AG04449 (cell line): Measurements from ENCODE around the gene TNK2.
"Not testable (repeated sequence)": the region's sequence is repeated elsewhere in the genome, so short reads cannot be mapped to it uniquely, and the experiment has no call there.

Source experiments
- CTCF ChIA-PET: fragments of 350-600 bp; formaldehyde crosslinking; extraction: SDS; loops from one replicate; lab custom pipeline; 2021; ENCODE audit warnings: antibody characterized with exemption; lab: Yijun Ruan, JAX
- POLR2A ChIA-PET: fragments of 400-600, 350-600 bp; formaldehyde crosslinking; extraction: SDS; loops from one replicate; lab custom pipeline; 2020; ENCODE audit warnings: antibody characterized with exemption, inconsistent platforms; lab: Yijun Ruan, JAX
- DNase-seq: peaks from one replicate; pipeline ENCODE4 v3.0.0-alpha.2; 2010; ENCODE audit warnings: low read depth, low spot score
- H3K4me3 ChIP-seq: 2 replicates; pipeline ENCODE4 v1.5.1; 2011; ENCODE audit warnings: low read depth, mild to moderate bottlenecking, control low read depth, low read length
- TF ChIP-seq, protein P1 (sequence below): IDR thresholded peaks from one replicate; pipeline ENCODE4 v1.5.1; 2011; ENCODE audit warnings: mild to moderate bottlenecking, moderate library complexity, low read length, control low read depth, inconsistent platforms; ENCODE audit not compliant: insufficient read depth; ENCODE audit errors: missing control alignments

The TNK2 gene

GRCh38 chr3:195873971-195874370 lies 34.4 kb downstream of the TNK2 start:
- ChIA-PET POLR2A (no interaction called here), CTCF (interaction anchor here (1.0 kb wide), 1 partner anchor 11 kb away, joined by 3 read pairs; no protein-coding TSS in a partner anchor)
- no peak for DNase-seq
- no peak overlapping the region for H3K4me3 ChIP-seq
- TF ChIP-seq, protein P1, sequence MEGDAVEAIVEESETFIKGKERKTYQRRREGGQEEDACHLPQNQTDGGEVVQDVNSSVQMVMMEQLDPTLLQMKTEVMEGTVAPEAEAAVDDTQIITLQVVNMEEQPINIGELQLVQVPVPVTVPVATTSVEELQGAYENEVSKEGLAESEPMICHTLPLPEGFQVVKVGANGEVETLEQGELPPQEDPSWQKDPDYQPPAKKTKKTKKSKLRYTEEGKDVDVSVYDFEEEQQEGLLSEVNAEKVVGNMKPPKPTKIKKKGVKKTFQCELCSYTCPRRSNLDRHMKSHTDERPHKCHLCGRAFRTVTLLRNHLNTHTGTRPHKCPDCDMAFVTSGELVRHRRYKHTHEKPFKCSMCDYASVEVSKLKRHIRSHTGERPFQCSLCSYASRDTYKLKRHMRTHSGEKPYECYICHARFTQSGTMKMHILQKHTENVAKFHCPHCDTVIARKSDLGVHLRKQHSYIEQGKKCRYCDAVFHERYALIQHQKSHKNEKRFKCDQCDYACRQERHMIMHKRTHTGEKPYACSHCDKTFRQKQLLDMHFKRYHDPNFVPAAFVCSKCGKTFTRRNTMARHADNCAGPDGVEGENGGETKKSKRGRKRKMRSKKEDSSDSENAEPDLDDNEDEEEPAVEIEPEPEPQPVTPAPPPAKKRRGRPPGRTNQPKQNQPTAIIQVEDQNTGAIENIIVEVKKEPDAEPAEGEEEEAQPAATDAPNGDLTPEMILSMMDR = no peak

DNA sequence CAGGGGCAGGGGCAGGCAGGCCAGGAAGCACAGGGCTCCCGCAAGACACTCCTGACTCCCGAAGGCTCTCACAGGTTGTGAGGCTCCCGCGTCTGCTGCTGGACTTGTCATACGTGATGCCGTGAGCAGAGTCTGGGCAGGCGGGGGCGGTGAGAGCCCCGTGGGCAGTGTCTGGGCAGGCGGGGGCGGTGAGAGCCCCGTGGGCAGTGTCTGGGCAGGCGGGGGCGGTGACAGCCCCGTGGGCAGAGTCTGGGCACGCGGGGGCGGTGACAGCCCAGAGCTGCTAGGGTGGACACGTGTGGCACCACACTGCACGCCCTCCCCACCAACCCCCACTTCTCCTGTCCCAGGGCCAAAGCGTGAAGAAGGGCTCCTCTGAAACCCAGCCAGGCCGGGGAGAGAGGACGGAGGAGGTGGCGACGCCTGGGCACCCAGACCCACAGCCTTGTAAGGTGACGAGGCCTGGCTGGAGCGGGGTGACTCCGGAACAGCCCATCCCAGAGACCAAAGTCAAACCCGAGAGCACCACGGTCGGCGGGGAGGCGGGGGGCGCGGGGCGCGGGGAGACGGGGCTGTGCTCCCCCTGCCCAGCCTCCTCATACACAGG lies 35.0 kb downstream of the TNK2 start:
- ChIA-PET CTCF (interaction anchor here (1.0 to 2.7 kb wide), 5 partner anchors 10 to 23 kb away, joined by 3 to 31 read pairs (median 5); no protein-coding TSS in a partner anchor), POLR2A (no interaction called here)
- no peak for DNase-seq
- TF ChIP-seq, protein P1 = no peak
- H3K4me3 ChIP-seq = no peak overlapping the region

DNA sequence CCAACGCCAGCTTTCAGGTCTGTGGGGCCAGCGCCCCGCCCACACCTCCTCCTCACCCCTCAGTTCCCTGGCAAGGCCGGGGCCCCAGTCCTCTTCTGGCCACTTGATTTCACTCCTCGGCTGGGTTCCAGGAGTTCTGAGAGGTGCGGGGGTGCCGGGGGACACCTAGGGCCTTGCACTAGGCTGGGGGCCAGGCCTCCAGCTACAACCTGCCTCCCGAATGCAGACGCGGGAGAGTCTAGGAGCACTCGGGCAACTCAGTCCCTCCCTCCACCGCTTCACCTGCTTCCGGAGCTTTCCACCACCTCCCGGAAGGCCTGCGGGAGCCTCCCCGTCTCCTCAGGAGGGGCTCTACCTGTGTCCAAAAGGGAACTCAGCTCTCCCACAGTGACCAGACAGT lies 35.6 kb downstream of the TNK2 start:
- TF ChIP-seq, protein P1 = no peak
- ChIA-PET CTCF (interaction anchor here (1.1 to 3.1 kb wide), 6 partner anchors 11 to 42 kb away, joined by 3 to 31 read pairs (median 6); no protein-coding TSS in a partner anchor), POLR2A (no interaction called here)
- no peak for DNase-seq
- H3K4me3 ChIP-seq = no peak overlapping the region

GRCh38 chr3:195872097-195872496 lies 36.3 kb downstream of the TNK2 start:
- CTCF ChIA-PET = interaction anchor here (0.9 to 3.1 kb wide), 8 partner anchors 9 to 43 kb away, joined by 3 to 31 read pairs (median 6); no protein-coding TSS in a partner anchor
- H3K4me3 ChIP-seq = no peak overlapping the region
- POLR2A ChIA-PET = no interaction called here
- TF ChIP-seq, protein P1 = no peak
- no peak for DNase-seq

GRCh38 chr3:195871686-195872085 lies 36.7 kb downstream of the TNK2 start:
- POLR2A ChIA-PET, DNase-seq, H3K4me3 ChIP-seq: not testable (repeated sequence)
- CTCF ChIA-PET = interaction anchor here (0.9 to 3.1 kb wide), 7 partner anchors 9 to 44 kb away, joined by 4 to 31 read pairs (median 7); no protein-coding TSS in a partner anchor

- TF ChIP-seq, protein P1 = no peak
- ChIA-PET POLR2A (no interaction called here), CTCF (interaction anchor here (1.0 to 3.1 kb wide), 7 partner anchors 10 to 44 kb away, joined by 4 to 31 read pairs (median 7); no protein-coding TSS in a partner anchor)
- H3K4me3 ChIP-seq = no peak overlapping the region
- DNase-seq = no peak
Observed at GRCh38 chr3:195870937-195871336, 37.4 kb downstream of the TNK2 start.
